GM12878 (cell line): ENCODE results near the gene LILRB5. TPM values are rescaled to one million over a fixed set of nuclear protein-coding genes. Genes with fewer than 3 reads are reported as not detected.
"Not testable (repeated sequence)": the region's sequence is repeated elsewhere in the genome, so short reads cannot be mapped to it uniquely, and the experiment has no call there.

Experiments used
- ATAC-seq: fragments of 200-7000 bp; cut with Tn5 transposase; 3 replicates; pipeline ENCODE4 v1.9.1; 2020; ENCODE audit warnings: mild to moderate bottlenecking, moderate library complexity
- BruUV-seq: library from RNA; stranded (reverse); fragments of 400-500 nt; replicated peaks from 2 replicates; lab custom pipeline; 2021; lab: Mats Ljungman, UMichigan
- CTCF ChIA-PET: fragments of 300-600 bp; sonication (Branson Sonifier 250); formaldehyde crosslinking; extraction: SDS; loops from one replicate; lab custom pipeline; 2021; ENCODE audit warnings: inconsistent platforms; lab: Yijun Ruan, JAX
- POLR2A ChIA-PET: fragments of 350-600 bp; formaldehyde crosslinking; extraction: SDS; loops from one replicate; lab custom pipeline; 2021; ENCODE audit warnings: inconsistent platforms; lab: Charles Lee
- RAD21 ChIA-PET: fragments of 300-600 bp; sonication (Branson Sonifier 250); formaldehyde crosslinking; loops from one replicate; lab custom pipeline; 2023; ENCODE audit warnings: antibody characterized with exemption; ENCODE audit not compliant: unreplicated experiment; lab: Charles Lee
- SMC1A ChIA-PET: fragments of 300-600 bp; sonication (Branson Sonifier 250); formaldehyde crosslinking; loops from one replicate; lab custom pipeline; 2023; ENCODE audit not compliant: unreplicated experiment, uncharacterized antibody; lab: Charles Lee
- DNase-seq: peaks from one replicate; pipeline ENCODE4 v3.0.0-alpha.2; 2011; ENCODE audit warnings: low read depth, low spot score
- FAIRE-seq: peaks from 3 replicates; lab custom pipeline; 2011; peaks lifted over from hg19 to GRCh38; lab: Jason Lieb, UNC
- H2AFZ ChIP-seq: 2 replicates; pipeline ENCODE4 v1.6.0; 2011; ENCODE audit warnings: low read depth, low read length, control low read depth; ENCODE audit not compliant: control insufficient read depth
- H3K27ac ChIP-seq: 2 replicates; pipeline ENCODE4 v1.5.1; 2011; ENCODE audit warnings: control low read depth; ENCODE audit not compliant: control insufficient read depth, insufficient read depth
- H3K27me3 ChIP-seq, 2 experiments: replicated peaks in 1 of 2; 2 replicates each; pipeline versions ENCODE4 v1.6.0 to v1.6.1; 2011; ENCODE audit warnings: low read length in 1 of 2; ENCODE audit not compliant: control insufficient read depth in 2 of 2, insufficient read depth in 2 of 2
- H3K36me3 ChIP-seq, 2 experiments: 2 replicates each; pipeline ENCODE4 v1.5.1; 2011; ENCODE audit warnings: low read length in 1 of 2; ENCODE audit not compliant: control insufficient read depth in 2 of 2, insufficient read depth in 2 of 2
- H3K4me1 ChIP-seq: 2 replicates; pipeline ENCODE4 v1.6.1; 2011; ENCODE audit warnings: mild to moderate bottlenecking, low read length, moderate library complexity, mixed read lengths; ENCODE audit not compliant: control insufficient read depth, insufficient read depth
- H3K4me2 ChIP-seq: 2 replicates; pipeline ENCODE4 v1.6.0; 2011; ENCODE audit warnings: control low read depth; ENCODE audit not compliant: control insufficient read depth, insufficient read depth
- H3K4me3 ChIP-seq: fragments of 200-600 bp; sonication (generic); 2 replicates; pipeline ENCODE4 v1.5.1; 2016
- H3K79me2 ChIP-seq: 2 replicates; pipeline ENCODE4 v1.6.0; 2011; ENCODE audit warnings: low read length; ENCODE audit not compliant: control insufficient read depth, insufficient read depth
- H3K9ac ChIP-seq: 2 replicates; pipeline ENCODE4 v1.8.0; 2011; ENCODE audit warnings: low read length, control low read depth, mixed read lengths; ENCODE audit not compliant: control insufficient read depth, insufficient read depth
- H3K9me3 ChIP-seq: replicated peaks from 3 replicates; pipeline ENCODE4 v1.5.1; 2011; ENCODE audit warnings: mild to moderate bottlenecking, low read length; ENCODE audit not compliant: control insufficient read depth, insufficient read depth
- H4K20me1 ChIP-seq: 2 replicates; pipeline ENCODE4 v1.6.0; 2011; ENCODE audit not compliant: control insufficient read depth, insufficient read depth
- MEF2A ChIP-seq: IDR thresholded peaks from 2 replicates; pipeline ENCODE4 v1.6.1; 2011; ENCODE audit warnings: low read depth, mild to moderate bottlenecking, low read length, moderate library complexity; ENCODE audit not compliant: insufficient read depth
- WGBS: methylation state at CpG from one replicate; pipeline ENCODE4 v1.1.6; 2016; ENCODE audit warnings: low lambda C conversion rate; ENCODE audit not compliant: insufficient replicate concordance, insufficient coverage; ENCODE audit errors: missing lambda C conversion rate; 5-methylcytosine and 5-hydroxymethylcytosine counted together
- in situ Hi-C: fragments of 300-500 bp; cut with MboI; formaldehyde crosslinking; loops from 9 replicates; pipeline ENCODE4 v1.14.3; 2018; ENCODE audit warnings: mixed read lengths
- intact Hi-C: fragments of 100-400 bp; cut with micrococcal nuclease; formaldehyde crosslinking; loops from one replicate; pipeline ENCODE4 v1.14.2; 2022; ENCODE audit not compliant: unreplicated experiment
- polyA plus RNA-seq, 11 experiments: library from polyadenylated mRNA; depleted of rRNA in 4 of 11; unstranded in 6 of 11; stranded (reverse) in 5 of 11; fragments of >200 nt; fragmentation: Nextera tagmentation in 4 of 11; fragmentation: Illumina TruSeq in 1 of 11; extraction: Ambion mirVana in 4 of 11; extraction: Trizol in 1 of 11; gene quantifications; 1 replicate in 1 of 11; 2 replicates in 10 of 11; pipeline versions ENCODE4 v1.2.1 to v1.2.3, GENCODE V29; 2011 to 2016; ENCODE audit warnings: inconsistent platforms in 2 of 11, missing spikeins in 2 of 11, low read depth in 1 of 11
- total RNA-seq, 4 experiments: library from RNA; depleted of rRNA in 3 of 4; stranded (reverse); fragments of >200 nt in 3 of 4; fragmentation: Illumina TruSeq in 1 of 4; extraction: Trizol in 1 of 4; gene quantifications; 2 replicates each; pipeline versions ENCODE4 v1.2.1 to v1.2.3, GENCODE V29; 2013 to 2021

Gene LILRB5
- total and polyA plus RNA-seq, 10 of the 15 experiments (the other 5 are each of a cell fraction or from before 2014, with no cell fraction given), result 0.01 to 0.13 TPM; not detected in 8

GRCh38 chr19:54239491-54240371, 17.3 kb downstream of the LILRB5 start:
- H3K4me1 ChIP-seq, H3K79me2 ChIP-seq, H3K9ac ChIP-seq, H4K20me1 ChIP-seq, FAIRE-seq, H3K4me2 ChIP-seq, POLR2A ChIA-PET, H3K9me3 ChIP-seq, intact Hi-C loops, H3K36me3 ChIP-seq, SMC1A ChIA-PET, H3K27me3 ChIP-seq, DNase-seq, H3K27ac ChIP-seq, H2AFZ ChIP-seq, BruUV-seq, H3K4me3 ChIP-seq: not testable (repeated sequence)
- RAD21 ChIA-PET, result interaction anchor here (1.1 kb wide), 1 partner anchor 18 kb away, joined by 3 read pairs; no protein-coding TSS in a partner anchor
- WGBS, result 17% methylated on average over 14 of the region's 21 CpGs
- CTCF ChIA-PET, result interaction anchor here (1.2 kb wide), 1 partner anchor 26 kb away, joined by 4 read pairs; no protein-coding TSS in a partner anchor
- in situ Hi-C loops, result loop anchor here (10.0 kb wide), 2 partner anchors 445 to 1045 kb away; partner anchors contain the start of gene ZNF665
- peak; percentile 31 for ATAC-seq

GRCh38 chr19:54233941-54234340, 23.1 kb downstream of the LILRB5 start:
- H3K4me3 ChIP-seq, result no peak overlapping the region
- H3K4me1 ChIP-seq, result no peaks in the 10 kb centered on the region
- DNase-seq (no peak), FAIRE-seq (no peak), ATAC-seq (no peak)
- H2AFZ ChIP-seq, result no peak overlapping the region
- no peak overlapping the region for H3K27ac ChIP-seq
- TF ChIP-seq MEF2A, result no peak
- H3K9ac ChIP-seq, result no peak overlapping the region
- no peaks in the 10 kb centered on the region for H3K36me3 ChIP-seq
- in situ Hi-C loops (loop anchor here (10.0 kb wide), 2 partner anchors 439 to 1039 kb away; partner anchors contain the start of gene ZNF665), intact Hi-C loops (no loop called here)
- H4K20me1 ChIP-seq, result 0 out of 2 replicates have a peak, but pooled peaks cover 4% of the 10 kb centered on the region
- ChIA-PET SMC1A (interaction anchor here (1.1 to 1.2 kb wide), 2 partner anchors 32 to 97 kb away, joined by 3 to 6 read pairs; partner anchors contain the start of gene CNOT3), POLR2A (no interaction called here), RAD21 (no interaction called here), CTCF (interaction anchor here (0.6 to 2.3 kb wide), 7 partner anchors 26 to 809 kb away, joined by 3 to 11 read pairs (median 3); partner anchors contain the start of gene MBOAT7)
- no peak overlapping the region for H3K4me2 ChIP-seq
- H3K79me2 ChIP-seq, result no peaks in the 10 kb centered on the region
- 32% methylated on average over 5 of the region's 5 CpGs for WGBS
- no peaks in the 10 kb centered on the region; the same call in 2 of the 3 replicates for H3K9me3 ChIP-seq
- no peaks in the 10 kb centered on the region; a peak in 1 of 4 replicates for H3K27me3 ChIP-seq
- BruUV-seq, result no TSS peak
